A673 (cell line): ENCODE results near the gene CDC25B.

Source experiments
- CTCF ChIP-seq: fragments of 300-800, 200-600 bp; sonication (generic); conservative IDR thresholded peaks from 2 replicates; pipeline ENCODE4 v1.5.1; 2017; ENCODE audit warnings: low read depth, mild to moderate bottlenecking, antibody characterized with exemption, low read length, moderate library complexity, mixed read lengths
- EZH2 ChIP-seq: fragments of 200-600 bp; sonication (generic); IDR thresholded peaks from 2 replicates; pipeline ENCODE4 v1.6.1; 2017; ENCODE audit warnings: borderline replicate concordance, low read depth, mild to moderate bottlenecking, mixed read lengths, antibody characterized with exemption, low read length; ENCODE audit not compliant: poor library complexity, severe bottlenecking

DNA sequence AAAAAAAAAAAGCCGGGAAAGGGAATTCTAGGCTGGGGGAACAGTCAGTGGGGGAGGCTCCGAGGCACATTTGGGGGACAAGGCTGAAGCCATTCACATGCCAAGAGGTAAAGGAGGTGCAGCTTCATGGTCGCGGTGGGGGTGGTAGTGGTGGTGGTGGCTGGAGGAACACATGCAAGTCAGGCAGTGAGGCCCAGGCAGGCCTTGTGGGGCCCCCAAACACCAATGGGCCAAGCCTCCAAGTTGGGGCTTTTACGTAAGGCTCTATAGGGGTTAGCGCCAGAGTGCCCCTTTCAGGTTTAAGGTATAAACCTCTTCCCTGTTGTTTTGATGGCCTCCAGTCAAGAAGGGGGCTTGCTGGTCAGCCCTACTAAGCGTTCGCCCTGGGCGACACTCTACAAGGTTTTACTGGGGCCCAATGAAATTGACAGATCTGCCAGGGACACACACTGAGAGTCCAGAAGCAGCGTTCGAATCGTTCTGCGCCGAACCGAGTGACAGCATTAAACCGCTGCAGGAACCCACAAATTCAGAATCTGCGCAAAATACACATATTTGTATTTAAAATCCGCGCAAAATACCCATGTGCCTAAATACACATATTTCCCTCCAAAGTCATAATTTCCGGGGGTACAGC, 23.4 kb downstream of the CDC25B start:
- TF ChIP-seq CTCF (no peak), EZH2 (no peak)
